ENCODE results near the gene SNX14.
"Not testable (repeated sequence)": the region's sequence is repeated elsewhere in the genome, so short reads cannot be mapped to it uniquely, and the experiment has no call there.

Gene SNX14

GRCh38 chr6:85585741-85586140, 7.9 kb downstream of the SNX14 start:
- TF ChIP-seq CTCF (IDR thresholded peaks at IDR 0.05; ENCODE audit: extremely low read depth, insufficient read depth, missing control alignments), result no peak
- DNase-seq (ENCODE audit: low spot score), result no peak
- in situ Hi-C loops (cut with MboI; ENCODE audit: low pct_unique_long_range_greater_than_20kb, low sequenced_read_pairs, unreplicated experiment), result no loop called here

DNA sequence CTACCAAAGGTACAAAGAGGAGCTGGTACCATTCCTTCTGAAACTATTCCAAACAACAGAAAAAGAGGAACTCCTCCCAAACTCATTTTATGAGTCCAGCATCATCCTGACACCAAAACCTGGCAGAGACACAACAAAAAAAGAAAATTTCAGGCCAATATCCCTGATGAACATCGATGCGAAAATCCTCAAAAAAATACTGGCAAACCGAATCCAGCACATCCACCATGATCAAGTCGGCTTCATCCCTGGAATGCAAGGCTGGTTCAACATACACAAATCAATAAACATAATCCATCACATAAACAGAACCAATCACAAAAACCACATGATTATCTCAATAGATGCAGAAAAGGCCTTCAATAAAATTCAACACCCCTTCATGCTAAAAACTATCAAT, 10.8 kb downstream of the SNX14 start:
- DNase-seq (ENCODE audit: low spot score); in situ Hi-C loops (cut with MboI; ENCODE audit: low pct_unique_long_range_greater_than_20kb, low sequenced_read_pairs, unreplicated experiment): not testable (repeated sequence)

- no peak for DNase-seq (ENCODE audit: low spot score)
- no peak for TF ChIP-seq CTCF (IDR thresholded peaks at IDR 0.05; ENCODE audit: extremely low read depth, insufficient read depth, missing control alignments)
- in situ Hi-C loops (cut with MboI; ENCODE audit: low pct_unique_long_range_greater_than_20kb, low sequenced_read_pairs, unreplicated experiment), result no loop called here
Observed at GRCh38 chr6:85581572-85581971, 12.1 kb downstream of the SNX14 start.

GRCh38 chr6:85580878-85581267, 12.8 kb downstream of the SNX14 start:
- DNase-seq (ENCODE audit: low spot score), result no peak
- in situ Hi-C loops (cut with MboI; ENCODE audit: low pct_unique_long_range_greater_than_20kb, low sequenced_read_pairs, unreplicated experiment), result no loop called here
- TF ChIP-seq CTCF (IDR thresholded peaks at IDR 0.05; ENCODE audit: extremely low read depth, insufficient read depth, missing control alignments), result no peak

- in situ Hi-C loops (cut with MboI; ENCODE audit: low pct_unique_long_range_greater_than_20kb, low sequenced_read_pairs, unreplicated experiment), result no loop called here
- no peak for TF ChIP-seq CTCF (IDR thresholded peaks at IDR 0.05; ENCODE audit: extremely low read depth, insufficient read depth, missing control alignments)
- DNase-seq (ENCODE audit: low spot score), result no peak
Observed at GRCh38 chr6:85580118-85580877, 13.4 kb downstream of the SNX14 start.

GRCh38 chr6:85579581-85579980, 14.1 kb downstream of the SNX14 start:
- no peak for TF ChIP-seq CTCF (IDR thresholded peaks at IDR 0.05; ENCODE audit: extremely low read depth, insufficient read depth, missing control alignments)
- DNase-seq (ENCODE audit: low spot score), result no peak
- in situ Hi-C loops (cut with MboI; ENCODE audit: low pct_unique_long_range_greater_than_20kb, low sequenced_read_pairs, unreplicated experiment), result no loop called here

DNA sequence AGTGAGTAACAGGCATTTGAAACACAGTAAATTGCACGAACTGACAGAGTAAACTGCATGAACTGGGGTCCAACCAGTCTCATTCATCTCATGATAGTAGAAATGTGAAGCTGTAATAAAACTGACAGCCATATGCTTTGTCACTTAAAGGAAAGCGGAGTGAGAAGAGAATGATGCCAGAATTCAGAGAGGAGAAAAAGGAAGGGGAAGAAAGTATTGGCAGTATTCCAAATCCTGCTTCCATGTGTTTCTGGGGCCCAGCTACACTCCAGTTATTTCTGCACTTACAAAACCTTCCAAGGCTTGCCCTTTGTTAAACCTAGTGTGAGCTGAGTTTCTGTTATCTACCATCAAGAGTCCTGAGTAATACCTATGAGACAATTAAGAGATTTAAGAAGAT, 17.2 kb downstream of the SNX14 start:
- no peak for DNase-seq (ENCODE audit: low spot score)
- TF ChIP-seq CTCF (IDR thresholded peaks at IDR 0.05; ENCODE audit: extremely low read depth, insufficient read depth, missing control alignments), result no peak
- in situ Hi-C loops (cut with MboI; ENCODE audit: low pct_unique_long_range_greater_than_20kb, low sequenced_read_pairs, unreplicated experiment), result no loop called here

Measured in GM13977 (cell line).